HG03135 (cell line): ENCODE measurements around the gene CFD.
"Not testable (repeated sequence)": the region's sequence is repeated elsewhere in the genome, so short reads cannot be mapped to it uniquely, and the experiment has no call there.

ENCODE experiments used
- ATAC-seq: cut with Tn5 transposase; IDR thresholded peaks from one replicate; pipeline ENCODE4 v1.9.1; 2021; ENCODE audit warnings: mild to moderate bottlenecking, moderate library complexity; ENCODE audit not compliant: unreplicated experiment

CFD gene

GRCh38 chr19:858868-859843 is at the start of gene CFD:
Gene CFD (plus strand): TSS chr19:859664. CDS start chr19:859690, 26 bp downstream.
- no peak for ATAC-seq

GRCh38 chr19:810077-810855 is 49.2 kb upstream of the CFD start:
- no peak for ATAC-seq

DNA sequence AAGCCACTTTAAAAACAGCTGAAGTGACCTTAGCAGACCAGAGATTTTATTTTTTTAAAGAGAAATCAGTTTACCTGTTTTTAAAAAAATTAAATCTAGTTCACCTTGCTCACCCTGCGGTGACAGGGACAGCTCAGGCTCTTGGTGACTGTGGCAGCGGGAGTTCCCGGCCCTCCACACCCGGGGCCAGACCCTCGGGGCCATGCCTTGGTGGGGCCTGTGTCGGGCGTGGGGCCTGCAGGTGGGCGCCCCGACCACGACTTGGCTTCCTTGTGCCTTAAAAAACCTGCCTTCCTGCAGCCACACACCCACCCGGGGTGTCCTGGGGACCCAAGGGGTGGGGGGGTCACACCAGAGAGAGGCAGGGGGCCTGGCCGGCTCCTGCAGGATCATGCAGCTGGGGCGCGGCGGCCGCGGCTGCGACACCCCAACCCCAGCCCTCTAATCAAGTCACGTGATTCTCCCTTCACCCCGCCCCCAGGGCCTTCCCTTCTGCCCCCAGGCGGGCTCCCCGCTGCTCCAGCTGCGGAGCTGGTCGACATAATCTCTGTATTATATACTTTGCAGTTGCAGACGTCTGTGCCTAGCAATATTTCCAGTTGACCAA is 48.5 kb upstream of the CFD start:
- ATAC-seq: no peak

GRCh38 chr19:811506-812048 is 47.9 kb upstream of the CFD start:
- ATAC-seq: no peak

DNA sequence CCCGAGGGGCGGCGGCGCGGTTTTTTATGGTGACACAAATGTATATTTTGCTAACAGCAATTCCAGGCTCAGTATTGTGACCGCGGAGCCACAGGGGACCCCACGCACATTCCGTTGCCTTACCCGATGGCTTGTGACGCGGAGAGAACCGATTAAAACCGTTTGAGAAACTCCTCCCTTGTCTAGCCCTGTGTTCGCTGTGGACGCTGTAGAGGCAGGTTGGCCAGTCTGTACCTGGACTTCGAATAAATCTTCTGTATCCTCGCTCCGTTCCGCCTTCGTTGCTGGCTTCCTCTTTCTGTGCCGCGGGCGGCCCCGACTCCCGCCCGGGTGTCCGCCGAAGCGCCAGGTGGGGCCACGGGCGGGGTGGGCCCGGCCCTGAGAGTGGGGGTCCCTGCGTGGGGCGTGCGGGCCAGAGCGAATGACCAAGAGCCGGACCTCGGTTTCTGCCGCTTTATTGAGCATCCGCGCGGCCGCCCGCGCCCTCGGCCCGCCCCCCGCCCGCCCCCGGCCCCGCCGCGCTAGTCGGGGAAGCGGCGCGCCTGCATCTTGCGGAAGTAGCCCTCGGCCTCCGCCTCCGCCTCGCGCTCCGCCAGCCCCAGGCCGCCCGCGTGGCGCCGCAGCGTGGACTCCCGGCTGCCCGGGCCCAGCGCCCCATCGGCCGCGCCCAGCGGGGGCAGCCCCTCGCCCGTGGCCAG is 47.3 kb upstream of the CFD start:
- ATAC-seq: no peak

DNA sequence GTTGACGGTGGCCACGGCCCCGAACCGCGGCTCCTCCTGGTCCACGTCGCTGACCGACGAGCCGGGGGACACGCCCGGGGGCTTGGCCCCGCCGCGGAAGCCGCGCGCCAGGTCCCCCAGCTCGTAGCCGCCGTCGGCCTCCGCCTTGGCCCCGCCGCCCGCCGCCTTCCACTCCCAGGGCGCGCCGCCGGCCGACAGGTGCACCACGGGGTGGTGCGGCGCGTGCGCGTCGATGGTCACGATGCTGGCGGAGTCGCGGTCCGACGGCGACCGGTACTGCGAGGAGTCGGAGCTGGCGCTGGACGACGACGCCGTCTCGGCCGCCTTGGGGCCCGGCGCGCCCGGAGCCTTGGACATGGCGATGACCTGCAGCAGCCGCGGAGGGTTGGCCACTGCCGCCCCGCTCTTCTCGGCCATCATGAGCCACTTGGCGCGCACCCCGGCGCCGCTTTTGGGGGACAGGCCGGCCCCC is 46.7 kb upstream of the CFD start:
- ATAC-seq: no peak

DNA sequence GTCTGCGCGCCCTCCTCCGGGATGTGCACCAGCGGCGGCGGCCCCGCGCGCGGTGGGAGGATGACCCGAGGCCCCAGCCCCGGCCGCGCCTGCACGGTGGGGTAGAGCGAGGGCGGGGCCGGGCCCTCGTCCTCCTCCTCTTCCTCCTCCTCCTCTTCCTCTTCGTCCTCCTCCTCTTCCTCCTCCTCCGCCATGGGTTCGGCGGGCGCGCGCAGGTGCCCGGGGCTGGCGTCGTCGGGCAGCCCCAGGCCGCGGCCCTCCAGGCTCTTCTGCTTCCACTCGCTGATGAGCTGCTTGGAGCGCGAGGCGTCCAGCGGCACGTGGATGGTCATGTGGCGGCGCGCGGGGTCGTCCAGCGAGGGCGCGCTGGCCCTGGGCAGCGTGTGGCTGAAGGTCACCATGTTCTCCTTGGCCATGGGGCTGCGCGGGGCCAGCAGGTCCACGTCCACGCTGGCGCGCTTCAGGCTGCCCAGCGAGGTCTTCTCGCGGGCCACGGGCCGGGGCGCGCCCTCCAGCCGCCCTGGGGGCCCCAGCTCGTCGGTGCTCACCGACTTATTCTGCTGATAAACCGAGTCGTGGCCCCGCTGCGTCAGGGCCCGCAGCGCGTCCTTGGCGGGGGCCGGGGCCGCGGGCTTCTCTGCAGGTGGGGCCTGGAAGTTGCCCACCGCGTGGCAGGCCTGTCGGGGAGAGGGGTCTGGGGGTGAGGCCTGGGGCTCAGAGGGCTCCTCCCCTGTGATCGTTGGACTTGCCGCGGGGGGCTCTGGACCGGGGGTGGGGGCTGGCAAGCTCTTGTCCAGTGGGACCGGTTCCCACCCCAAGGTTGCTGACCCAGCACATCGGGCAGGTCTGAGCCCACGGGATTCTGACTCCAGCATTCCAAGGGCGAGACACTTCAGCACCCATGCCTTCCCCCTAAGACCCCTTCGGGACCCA is 46.0 kb upstream of the CFD start:
- no peak for ATAC-seq

DNA sequence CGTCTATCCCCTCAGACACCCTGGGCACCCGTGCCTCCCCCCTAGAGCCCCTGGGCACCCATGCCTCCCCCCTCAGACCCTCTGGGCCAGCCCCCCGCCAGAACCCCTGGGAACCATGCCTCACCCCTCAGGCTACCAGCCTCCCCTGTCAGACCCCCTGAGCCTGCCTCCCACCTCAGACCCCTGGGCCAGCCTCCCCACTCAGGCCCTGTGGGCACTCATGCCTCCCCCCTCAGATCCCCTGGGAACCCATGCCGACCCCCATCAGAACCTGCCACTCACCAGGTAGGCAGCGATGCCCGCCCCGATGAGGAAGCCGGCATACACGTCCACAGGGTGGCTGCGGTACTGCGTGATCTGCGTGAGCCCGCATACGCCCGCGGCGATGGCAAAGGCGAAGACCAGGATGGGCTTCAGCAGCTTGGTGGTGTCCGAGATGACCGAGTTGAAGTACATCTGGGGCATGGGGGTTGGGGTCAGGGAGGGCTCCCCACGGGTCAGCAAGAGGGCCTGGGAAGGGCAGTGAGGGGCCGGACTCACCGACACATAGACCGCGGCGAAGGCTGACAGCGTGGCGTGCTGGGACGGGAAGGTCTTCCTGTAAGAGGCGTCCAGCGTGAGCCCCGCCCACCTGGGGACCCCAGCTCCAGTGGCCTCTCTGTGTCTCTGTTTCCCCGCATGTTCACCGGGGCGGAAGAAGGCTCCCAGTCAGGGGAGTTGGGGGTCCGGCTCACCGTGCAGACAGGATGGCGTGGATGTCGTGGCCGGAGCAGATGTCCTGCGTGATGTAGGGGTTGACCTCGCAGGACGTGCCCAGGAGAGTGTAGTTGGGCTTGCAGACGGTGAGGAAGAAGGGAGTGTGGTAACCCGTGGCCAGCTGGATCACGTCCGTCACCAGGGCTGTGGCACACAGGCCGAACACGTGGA is 45.0 kb upstream of the CFD start:
- no peak for ATAC-seq

- no peak for ATAC-seq
Measured at GRCh38 chr19:815079-815774, 44.2 kb upstream of the CFD start.

- ATAC-seq: no peak
Measured at GRCh38 chr19:815775-816499, 43.5 kb upstream of the CFD start.

DNA sequence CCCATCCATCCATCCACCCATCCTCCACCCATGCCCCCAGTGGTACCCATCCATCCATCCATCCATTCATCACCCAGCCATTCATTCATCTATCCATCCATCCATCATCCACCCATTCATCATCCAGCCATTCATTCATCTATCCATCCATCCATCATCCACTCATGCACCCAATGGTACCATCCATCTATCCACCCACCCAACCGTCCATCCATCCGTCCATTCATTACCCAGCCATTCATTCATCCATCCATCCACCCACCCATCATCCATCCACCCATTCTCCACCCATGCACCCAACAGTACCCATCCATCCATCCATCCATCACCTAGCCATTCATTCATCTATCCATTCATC is 43.0 kb upstream of the CFD start:
- ATAC-seq: no peak

- not testable (repeated sequence) for ATAC-seq
Measured at GRCh38 chr19:820212-820611, 39.3 kb upstream of the CFD start.

DNA sequence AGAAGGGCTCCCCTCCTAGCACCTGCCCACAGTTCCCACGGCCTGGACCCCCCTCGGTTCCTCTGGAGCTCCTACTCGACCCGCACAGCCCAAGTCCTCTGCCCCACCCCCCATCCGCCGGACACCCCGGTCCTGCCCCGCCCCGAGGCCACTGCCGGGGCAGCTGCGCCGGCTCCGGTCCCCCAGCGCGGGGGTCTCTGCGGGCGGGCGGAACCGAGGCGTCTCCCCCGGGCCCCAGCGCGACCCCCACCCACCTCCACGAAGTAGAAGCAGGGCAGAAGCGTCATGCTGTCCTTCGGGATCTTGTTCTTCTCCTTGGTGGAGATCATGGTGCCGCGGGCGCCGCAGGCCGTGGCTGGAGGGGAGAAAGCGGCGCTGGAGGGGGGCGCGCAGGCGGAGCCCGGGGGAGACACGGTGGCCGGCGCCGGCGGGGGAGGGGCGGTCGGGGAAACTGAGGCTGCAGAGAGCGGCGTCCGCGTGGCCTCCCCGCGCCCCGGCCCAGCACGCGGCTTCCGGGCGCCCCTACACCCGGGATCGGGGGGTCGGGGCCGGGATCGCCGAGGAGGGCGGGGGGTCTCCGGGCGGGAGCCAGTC is 38.1 kb upstream of the CFD start:
- ATAC-seq: no peak

- ATAC-seq: no peak
Measured at GRCh38 chr19:821825-822503, 37.5 kb upstream of the CFD start, which contains the start of gene PLPPR3. Gene PLPPR3 (minus strand): TSS chr19:821955. CDS start chr19:821559, 396 bp downstream.

DNA sequence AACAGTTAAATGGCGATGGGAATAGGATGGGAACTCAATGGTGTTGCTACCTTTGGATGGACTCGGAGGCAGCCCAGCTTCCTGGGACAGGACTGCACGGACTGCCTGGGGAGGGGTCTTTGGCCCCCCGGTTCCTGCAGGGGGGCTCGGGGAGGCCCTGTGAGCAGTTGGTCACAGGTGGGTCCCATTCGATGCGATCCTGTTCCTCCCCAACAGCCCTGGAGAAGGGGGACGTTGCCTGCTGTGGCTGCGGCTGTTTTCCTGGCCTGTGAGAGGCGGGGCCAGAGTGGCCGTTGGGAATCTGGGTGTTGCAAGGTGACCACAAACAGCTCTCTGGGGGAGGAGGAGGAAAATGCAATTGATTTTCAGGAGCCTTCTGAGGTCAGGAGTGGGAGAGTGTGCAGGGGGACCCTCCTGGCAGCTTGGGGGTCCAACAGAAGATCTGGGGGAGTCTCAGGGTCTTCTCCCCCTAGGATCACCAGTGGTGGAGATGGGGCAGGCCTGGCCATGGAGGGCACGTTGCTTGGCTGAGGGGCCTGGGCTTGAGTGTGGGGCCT is 35.8 kb upstream of the CFD start:
- ATAC-seq: no peak

GRCh38 chr19:824885-825284 is 34.6 kb upstream of the CFD start:
- no peak for ATAC-seq
